Glutamatergic neuron (in vitro differentiated cells): ENCODE data around the gene ELMO3. TPM values are rescaled to one million over a fixed set of nuclear protein-coding genes. Genes with fewer than 3 reads are reported as not detected.

Source experiments
- DNase-seq: peaks from one replicate; pipeline ENCODE4 v3.0.0; 2022
- H3K27ac Mint-ChIP-seq: one replicate; pipeline ENCODE4 v1.8.0; 2020; ENCODE audit warnings: mild to moderate bottlenecking, mixed read lengths, inconsistent platforms; ENCODE audit not compliant: unreplicated experiment
- H3K27me3 Mint-ChIP-seq: one replicate; pipeline ENCODE4 v1.8.0; 2020; ENCODE audit warnings: mild to moderate bottlenecking, moderate library complexity, mixed read lengths, inconsistent platforms; ENCODE audit not compliant: unreplicated experiment
- H3K36me3 Mint-ChIP-seq: one replicate; pipeline ENCODE4 v1.8.0; 2020; ENCODE audit warnings: mild to moderate bottlenecking, mixed read lengths, inconsistent platforms; ENCODE audit not compliant: unreplicated experiment
- H3K4me1 Mint-ChIP-seq: one replicate; pipeline ENCODE4 v1.8.0; 2020; ENCODE audit warnings: mild to moderate bottlenecking, low read depth, mixed read lengths, inconsistent platforms; ENCODE audit not compliant: unreplicated experiment
- H3K4me3 Mint-ChIP-seq: one replicate; pipeline ENCODE4 v1.8.0; 2020; ENCODE audit warnings: mild to moderate bottlenecking, mixed read lengths, inconsistent platforms; ENCODE audit not compliant: unreplicated experiment
- H3K9me3 Mint-ChIP-seq: one replicate; pipeline ENCODE4 v1.8.0; 2020; ENCODE audit warnings: mild to moderate bottlenecking, moderate library complexity, mixed read lengths, inconsistent platforms; ENCODE audit not compliant: unreplicated experiment
- total RNA-seq: library from RNA; stranded (reverse); fragmentation: NEBNext Ultra II Directional; extraction: Animal tissue kit (Norgen Biotek cat#: 25700); gene quantifications from one replicate; pipeline ENCODE4 v1.2.1, GENCODE V29; 2021; ENCODE audit not compliant: unreplicated experiment
- TF ChIP-seq, protein P1 (sequence below): fragments of 200-600 bp; sonication (generic); IDR thresholded peaks from one replicate; pipeline ENCODE4 v1.5.0; 2021; ENCODE audit not compliant: partially characterized antibody, unreplicated experiment

ELMO3 gene
- total RNA-seq, 1 donor from 2014 or later: 2.1 TPM

DNA sequence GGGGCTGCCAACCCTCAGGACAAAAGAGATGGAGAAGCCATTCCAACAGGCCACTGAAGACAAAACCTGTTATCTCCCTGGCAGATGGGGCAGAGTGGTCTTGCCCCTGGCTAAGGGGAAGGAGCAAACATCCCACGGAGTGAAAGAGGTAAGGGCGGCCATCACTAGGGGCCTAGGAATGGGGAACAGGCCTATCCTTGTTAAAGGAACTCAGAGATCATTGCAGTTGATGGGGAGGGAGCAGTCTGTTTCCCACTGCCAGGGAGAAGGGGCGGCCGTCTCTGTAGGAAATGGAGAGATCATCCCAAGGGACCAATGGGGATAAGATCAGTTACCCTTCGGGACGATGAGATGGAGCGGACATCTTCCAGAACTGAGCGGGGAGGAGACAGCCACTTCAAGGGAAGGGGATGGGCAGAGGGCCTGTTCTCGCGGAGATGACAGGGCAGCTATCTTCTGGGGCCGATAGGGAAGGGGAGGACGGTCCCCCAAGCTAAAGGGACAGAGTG is 27.4 kb downstream of the ELMO3 start:
- no peak for DNase-seq
- H3K9me3 Mint-ChIP-seq: peaks cover 3% of the 10 kb centered on the region
- TF ChIP-seq, protein P1, sequence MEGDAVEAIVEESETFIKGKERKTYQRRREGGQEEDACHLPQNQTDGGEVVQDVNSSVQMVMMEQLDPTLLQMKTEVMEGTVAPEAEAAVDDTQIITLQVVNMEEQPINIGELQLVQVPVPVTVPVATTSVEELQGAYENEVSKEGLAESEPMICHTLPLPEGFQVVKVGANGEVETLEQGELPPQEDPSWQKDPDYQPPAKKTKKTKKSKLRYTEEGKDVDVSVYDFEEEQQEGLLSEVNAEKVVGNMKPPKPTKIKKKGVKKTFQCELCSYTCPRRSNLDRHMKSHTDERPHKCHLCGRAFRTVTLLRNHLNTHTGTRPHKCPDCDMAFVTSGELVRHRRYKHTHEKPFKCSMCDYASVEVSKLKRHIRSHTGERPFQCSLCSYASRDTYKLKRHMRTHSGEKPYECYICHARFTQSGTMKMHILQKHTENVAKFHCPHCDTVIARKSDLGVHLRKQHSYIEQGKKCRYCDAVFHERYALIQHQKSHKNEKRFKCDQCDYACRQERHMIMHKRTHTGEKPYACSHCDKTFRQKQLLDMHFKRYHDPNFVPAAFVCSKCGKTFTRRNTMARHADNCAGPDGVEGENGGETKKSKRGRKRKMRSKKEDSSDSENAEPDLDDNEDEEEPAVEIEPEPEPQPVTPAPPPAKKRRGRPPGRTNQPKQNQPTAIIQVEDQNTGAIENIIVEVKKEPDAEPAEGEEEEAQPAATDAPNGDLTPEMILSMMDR: no peak
- peaks cover 14% of the 10 kb centered on the region for H3K4me1 Mint-ChIP-seq
- no peaks in the 10 kb centered on the region for H3K36me3 Mint-ChIP-seq
- H3K4me3 Mint-ChIP-seq: peak overlapping the region; percentile 99
- H3K27me3 Mint-ChIP-seq: peaks cover 15% of the 10 kb centered on the region
- peak overlapping the region; percentile 93 for H3K27ac Mint-ChIP-seq

GRCh38 chr16:67226804-67227566 is 28.1 kb downstream of the ELMO3 start, which contains the start of gene TMEM208:
TSS of gene TMEM208 (plus strand) at chr16:67227130. CDS start at chr16:67227219, 89 bp downstream.
- H3K27me3 Mint-ChIP-seq: peaks cover 15% of the 10 kb centered on the region
- peak; percentile 100 for DNase-seq
- peaks cover 14% of the 10 kb centered on the region for H3K4me1 Mint-ChIP-seq
- TF ChIP-seq, protein P1: no peak
- H3K9me3 Mint-ChIP-seq: peaks cover 3% of the 10 kb centered on the region
- H3K4me3 Mint-ChIP-seq: peak within 1 kb of the TSS; percentile 99
- no peaks in the 10 kb centered on the region for H3K36me3 Mint-ChIP-seq
- peak within 1 kb of the TSS; percentile 93 for H3K27ac Mint-ChIP-seq

DNA sequence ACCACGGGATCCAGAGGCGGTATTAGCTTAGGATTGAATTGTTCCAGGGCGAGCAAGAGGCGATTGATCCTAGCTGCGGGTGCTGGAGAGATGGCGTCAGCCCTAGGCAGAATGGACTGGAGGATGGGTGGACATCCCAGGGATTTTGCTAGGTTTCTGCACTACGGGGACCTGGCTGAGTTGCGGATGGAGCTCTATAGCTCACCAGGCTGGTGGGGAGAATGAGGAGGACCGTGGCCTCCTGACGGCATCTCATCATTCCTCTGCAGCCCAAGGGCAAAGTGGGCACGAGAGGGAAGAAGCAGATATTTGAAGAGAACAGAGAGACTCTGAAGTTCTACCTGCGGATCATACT is 28.6 kb downstream of the ELMO3 start:
- Mint-ChIP-seq H3K27me3 (peaks cover 14% of the 10 kb centered on the region), H3K36me3 (no peaks in the 10 kb centered on the region), H3K27ac (peak overlapping the region; percentile 91), H3K9me3 (peaks cover 3% of the 10 kb centered on the region), H3K4me1 (peaks cover 14% of the 10 kb centered on the region), H3K4me3 (peak overlapping the region; percentile 99)
- no peak for DNase-seq
- TF ChIP-seq, protein P1: no peak

DNA sequence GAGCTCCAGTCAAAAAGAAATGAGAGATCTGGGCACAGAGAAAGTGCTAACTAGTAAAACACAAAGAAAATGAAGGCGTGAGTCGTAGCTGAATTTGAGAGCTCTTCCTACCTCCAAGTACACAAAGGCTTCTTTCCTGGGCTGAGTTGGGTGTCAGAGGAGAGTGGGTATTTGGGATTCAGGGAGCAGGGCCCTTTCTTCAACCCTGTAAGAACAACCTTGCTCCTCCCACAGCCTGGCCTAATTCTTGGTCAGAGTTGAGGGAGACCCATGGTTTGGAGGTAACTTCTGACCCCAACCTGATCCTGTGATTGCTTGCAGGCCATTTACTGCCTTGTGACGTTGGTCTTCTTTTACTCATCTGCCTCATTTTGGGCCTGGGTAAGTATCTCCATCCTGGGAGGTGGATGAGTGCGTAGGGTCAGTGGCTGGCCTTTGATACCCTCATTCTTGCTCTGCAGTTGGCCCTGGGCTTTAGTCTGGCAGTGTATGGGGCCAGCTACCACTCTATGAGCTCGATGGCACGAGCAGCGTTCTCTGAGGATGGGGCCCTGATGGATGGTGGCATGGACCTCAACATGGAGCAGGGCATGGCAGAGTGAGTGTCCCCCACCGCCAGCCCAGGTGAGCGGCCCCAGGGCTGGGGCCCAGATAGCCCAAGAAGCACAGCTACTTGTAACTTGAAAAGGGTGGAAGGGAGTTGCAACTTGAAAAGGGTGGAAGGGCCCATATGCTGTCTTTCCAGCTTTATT is 29.3 kb downstream of the ELMO3 start:
- Mint-ChIP-seq H3K36me3 (no peaks in the 10 kb centered on the region), H3K27me3 (peaks cover 11% of the 10 kb centered on the region), H3K27ac (peak overlapping the region; percentile 91), H3K4me1 (peaks cover 14% of the 10 kb centered on the region), H3K4me3 (peak overlapping the region; percentile 99), H3K9me3 (peaks cover 3% of the 10 kb centered on the region)
- no peak for DNase-seq
- TF ChIP-seq, protein P1: no peak

- H3K4me3 Mint-ChIP-seq: peak overlapping the region; percentile 34
- no peak overlapping the region for H3K27ac Mint-ChIP-seq
- H3K9me3 Mint-ChIP-seq: peaks cover 3% of the 10 kb centered on the region
- TF ChIP-seq, protein P1: no peak
- H3K4me1 Mint-ChIP-seq: peaks cover 14% of the 10 kb centered on the region
- no peaks in the 10 kb centered on the region for H3K36me3 Mint-ChIP-seq
- H3K27me3 Mint-ChIP-seq: peaks cover 11% of the 10 kb centered on the region
- DNase-seq: no peak
These were observed 30.0 kb downstream of the ELMO3 start for GRCh38 chr16:67228905-67229304.
